SK-N-MC (cell line): Measurements from ENCODE around the gene SOX6.

Experiments
- EZH2 ChIP-seq: fragments of 200-600 bp; sonication (generic); IDR thresholded peaks from one replicate; pipeline ENCODE4 v1.6.1; 2017; ENCODE audit warnings: antibody characterized with exemption
- POLR2AphosphoS5 ChIP-seq: IDR thresholded peaks from 2 replicates; pipeline ENCODE4 v1.6.1; 2012; ENCODE audit warnings: mild to moderate bottlenecking, low read depth, low read length, borderline replicate concordance

DNA sequence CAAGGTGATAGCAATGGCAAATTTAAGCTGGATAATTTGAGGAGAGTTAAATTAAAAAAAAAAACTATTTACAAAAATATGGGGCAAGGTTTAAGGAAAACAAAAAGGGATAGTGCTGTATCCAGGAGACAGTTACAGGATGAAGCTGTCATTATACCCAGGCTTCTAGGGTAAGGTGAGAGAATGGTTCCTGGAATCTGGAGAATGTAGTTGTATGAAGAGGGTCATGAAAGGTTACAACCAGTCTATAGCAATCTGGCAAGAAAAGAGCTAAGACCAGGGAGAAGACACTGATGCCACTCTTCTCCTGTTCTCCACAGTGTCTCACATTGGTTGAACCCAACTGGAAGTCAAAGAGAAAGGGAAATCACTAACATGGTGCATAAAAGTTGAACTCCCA is 144.9 kb downstream of the SOX6 start:
- no peak for TF ChIP-seq POLR2AphosphoS5
- no peak for TF ChIP-seq EZH2
